Small intestine (tissue), 7 donors: ENCODE results near the gene SLC6A7. TPM values are rescaled to one million over a fixed set of nuclear protein-coding genes. Genes with fewer than 3 reads are reported as not detected.

Experiments
- DNase-seq, 2 donors: peaks; one replicate each; pipeline versions ENCODE4 v3.0.0 to v3.0.0-alpha.2; 2013
- FAIRE-seq: peaks from 2 replicates; lab custom pipeline; 2012; peaks lifted over from hg19 to GRCh38; lab: Jason Lieb, UNC
- H3K27ac ChIP-seq, 3 donors: one replicate each; pipeline ENCODE4 v1.5.1; 2013; ENCODE audit warnings: low read length in 2 of 3, mild to moderate bottlenecking in 2 of 3, control low read depth in 1 of 3, inconsistent platforms in 1 of 3, low read depth in 1 of 3, moderate library complexity in 1 of 3
- H3K27me3 ChIP-seq, 3 donors: one replicate each; pipeline ENCODE4 v1.6.1; 2013; ENCODE audit warnings: low read length in 3 of 3, inconsistent platforms in 1 of 3; ENCODE audit not compliant: control insufficient read depth in 3 of 3, insufficient read depth in 3 of 3
- H3K36me3 ChIP-seq, 3 donors: one replicate each; pipeline ENCODE4 v1.6.1; 2013; ENCODE audit warnings: low read length in 3 of 3, inconsistent platforms in 1 of 3, low read depth in 1 of 3, mild to moderate bottlenecking in 1 of 3, moderate library complexity in 1 of 3; ENCODE audit not compliant: control insufficient read depth in 3 of 3, insufficient read depth in 2 of 3
- H3K4me1 ChIP-seq, 3 donors: one replicate each; pipeline ENCODE4 v1.6.1; 2013; ENCODE audit warnings: low read length in 2 of 3, inconsistent platforms in 1 of 3, low read depth in 1 of 3, mild to moderate bottlenecking in 1 of 3, moderate library complexity in 1 of 3; ENCODE audit not compliant: control insufficient read depth in 3 of 3, insufficient read depth in 2 of 3
- H3K4me3 ChIP-seq, 3 donors: one replicate each; pipeline ENCODE4 v1.5.1; 2013; ENCODE audit warnings: low read length in 3 of 3, control low read depth in 1 of 3, inconsistent platforms in 1 of 3, low read depth in 1 of 3, mild to moderate bottlenecking in 1 of 3, moderate library complexity in 1 of 3
- H3K9me3 ChIP-seq, 2 donors: one replicate each; pipeline ENCODE4 v1.6.1; 2013; ENCODE audit warnings: low read depth in 1 of 2, low read length in 1 of 2; ENCODE audit not compliant: control insufficient read depth in 2 of 2, insufficient read depth in 1 of 2
- WGBS, 3 donors: extraction: QIAGEN DNeasy Blood & Tissue Kit; methylation state at CpG; one replicate each; pipeline ENCODE4 v1.1.7; 2013; 5-methylcytosine and 5-hydroxymethylcytosine counted together
- polyA plus RNA-seq, 4 donors: library from polyadenylated mRNA; stranded (reverse) in 3 of 4; unstranded in 1 of 4; fragments of 200-250 nt in 3 of 4; fragments of 120-200 nt in 1 of 4; gene quantifications; one replicate each; pipeline versions ENCODE4 v1.2.1 to v1.2.3, GENCODE V29; 2013
- donor health status: healthy with polysubstance abuse.
- donor health status: control.
- donor health status: control.
- donor health status: Bipolar disorder and iron deficiency.
- donor health status: healthy.

The SLC6A7 gene
- polyA plus RNA-seq, 4 donors, result 0.81 to 7.1 (median 2.2) TPM

GRCh38 chr5:150178262-150178661 lies 11.6 kb upstream of the SLC6A7 start:
- Histone ChIP-seq H3K27me3 (no peaks in the 10 kb centered on the region), H3K27ac (peak overlapping the region; percentile 36 to 93 (median 37)), H3K4me3 (no peak overlapping the region), H3K4me1 (peaks cover 13 to 94% (median 24%) of the 10 kb centered on the region in 3 donors), H3K36me3 (peaks cover 0 to 91% (median 0%) of the 10 kb centered on the region in 3 donors), H3K9me3 (no peaks in the 10 kb centered on the region)
- 8 to 43% (median 26%) methylated on average over 4 of the region's 4 CpGs for WGBS, 3 donors
- FAIRE-seq (no peak), DNase-seq (peak; percentile 81 to 85)

GRCh38 chr5:150179019-150179620 lies 10.7 kb upstream of the SLC6A7 start:
- DNase-seq, result no peak
- Histone ChIP-seq H3K4me1 (peaks cover 17 to 94% (median 23%) of the 10 kb centered on the region in 3 donors), H3K9me3 (no peaks in the 10 kb centered on the region), H3K36me3 (peaks cover 0 to 93% (median 0%) of the 10 kb centered on the region in 3 donors), H3K4me3 (no peak overlapping the region), H3K27me3 (no peaks in the 10 kb centered on the region), H3K27ac (peak overlapping the region; percentile 89 to 93 (median 92))
- 32 to 72% (median 56%) methylated on average over 7 of the region's 7 CpGs for WGBS, 3 donors
- FAIRE-seq, result no peak

GRCh38 chr5:150180241-150181026 lies 9.4 kb upstream of the SLC6A7 start:
- DNase-seq, result peak; percentile 83 to 85
- peaks cover 0 to 89% (median 0%) of the 10 kb centered on the region in 3 donors for H3K36me3 ChIP-seq
- WGBS, 3 donors, result 33 to 34% (median 33%) methylated on average over 18 of the region's 18 CpGs
- H3K9me3 ChIP-seq, result no peaks in the 10 kb centered on the region
- no peak for FAIRE-seq
- H3K27ac ChIP-seq, result peak overlapping the region; percentile 89 to 93 (median 92)
- no peaks in the 10 kb centered on the region for H3K27me3 ChIP-seq
- no peak overlapping the region for H3K4me3 ChIP-seq
- peaks cover 18 to 97% (median 25%) of the 10 kb centered on the region in 3 donors for H3K4me1 ChIP-seq

GRCh38 chr5:150181027-150181426 lies 8.8 kb upstream of the SLC6A7 start:
- H3K4me1 ChIP-seq, result peaks cover 24 to 97% (median 28%) of the 10 kb centered on the region in 3 donors
- no peaks in the 10 kb centered on the region for H3K9me3 ChIP-seq
- FAIRE-seq (no peak), DNase-seq (peak in 1 of 2 donors; percentile 82)
- H3K27ac ChIP-seq, result peak overlapping the region; percentile 89 to 93 (median 92)
- H3K27me3 ChIP-seq, result no peaks in the 10 kb centered on the region
- no peak overlapping the region for H3K4me3 ChIP-seq
- WGBS, 3 donors, result 20 to 39% (median 30%) methylated on average over 5 of the region's 5 CpGs
- H3K36me3 ChIP-seq, result peaks cover 0 to 87% (median 0%) of the 10 kb centered on the region in 3 donors

GRCh38 chr5:150181766-150182545 lies 7.9 kb upstream of the SLC6A7 start:
- peaks cover 0 to 87% (median 3%) of the 10 kb centered on the region in 3 donors for H3K36me3 ChIP-seq
- 50 to 74% (median 51%) methylated on average over 9 of the region's 9 CpGs for WGBS, 3 donors
- no peak overlapping the region for H3K4me3 ChIP-seq
- no peaks in the 10 kb centered on the region for H3K9me3 ChIP-seq
- H3K27me3 ChIP-seq, result no peaks in the 10 kb centered on the region
- H3K27ac ChIP-seq, result peak overlapping the region; percentile 89 to 93 (median 92)
- FAIRE-seq, result no peak
- H3K4me1 ChIP-seq, result peaks cover 30 to 97% (median 32%) of the 10 kb centered on the region in 3 donors
- DNase-seq, result peak in 1 of 2 donors; percentile 21

GRCh38 chr5:150182774-150183173 lies 7.1 kb upstream of the SLC6A7 start:
- FAIRE-seq, result no peak
- 22 to 64% (median 40%) methylated on average over 10 of the region's 10 CpGs for WGBS, 3 donors
- no peaks in the 10 kb centered on the region for H3K27me3 ChIP-seq
- peak overlapping the region; percentile 89 to 93 (median 92) for H3K27ac ChIP-seq
- no peaks in the 10 kb centered on the region for H3K9me3 ChIP-seq
- DNase-seq, result peak in 1 of 2 donors; percentile 81
- no peak overlapping the region for H3K4me3 ChIP-seq
- peaks cover 0 to 81% (median 3%) of the 10 kb centered on the region in 3 donors for H3K36me3 ChIP-seq
- H3K4me1 ChIP-seq, result peaks cover 30 to 97% (median 32%) of the 10 kb centered on the region in 3 donors

GRCh38 chr5:150183436-150183835 lies 6.4 kb upstream of the SLC6A7 start:
- FAIRE-seq (no peak), DNase-seq (no peak)
- Histone ChIP-seq H3K4me1 (peaks cover 30 to 97% (median 34%) of the 10 kb centered on the region in 3 donors), H3K9me3 (no peaks in the 10 kb centered on the region), H3K36me3 (peaks cover 0 to 74% (median 3%) of the 10 kb centered on the region in 3 donors), H3K27me3 (no peaks in the 10 kb centered on the region), H3K27ac (peak overlapping the region; percentile 66 to 93 (median 77)), H3K4me3 (no peak overlapping the region)
- WGBS, 3 donors, result 87 to 89% (median 88%) methylated on average over 7 to 12 of the region's 12 CpGs

- Histone ChIP-seq H3K9me3 (no peaks in the 10 kb centered on the region), H3K36me3 (peaks cover 0 to 73% (median 3%) of the 10 kb centered on the region in 3 donors), H3K27ac (peak overlapping the region; percentile 66 to 93 (median 77)), H3K4me3 (no peak overlapping the region), H3K27me3 (no peaks in the 10 kb centered on the region), H3K4me1 (peaks cover 29 to 98% (median 30%) of the 10 kb centered on the region in 3 donors)
- DNase-seq (no peak), FAIRE-seq (no peak)
- 33 to 69% (median 34%) methylated on average over 2 of the region's 2 CpGs for WGBS, 3 donors
Measured at GRCh38 chr5:150184006-150184405, 5.9 kb upstream of the SLC6A7 start.
